OCI-LY1 (cell line): ENCODE results near the gene CCDC102A.
"Not testable (repeated sequence)": the region's sequence is repeated elsewhere in the genome, so short reads cannot be mapped to it uniquely, and the experiment has no call there.

Experiments
- EZH2 ChIP-seq: fragments of 200-600 bp; sonication (generic), shearing (Covaris generic); IDR thresholded peaks from 2 replicates; pipeline ENCODE4 v1.8.0; 2017; ENCODE audit warnings: borderline replicate concordance, mixed run types, mild to moderate bottlenecking, antibody characterized with exemption, low read length, moderate library complexity, mixed read lengths
- TF ChIP-seq, protein P1 (sequence below): fragments of 200-600 bp; sonication (generic), shearing (Covaris generic); IDR thresholded peaks from 2 replicates; pipeline ENCODE4 v1.5.1; 2017; ENCODE audit warnings: mild to moderate bottlenecking, antibody characterized with exemption, low read length, moderate library complexity, mixed read lengths

DNA sequence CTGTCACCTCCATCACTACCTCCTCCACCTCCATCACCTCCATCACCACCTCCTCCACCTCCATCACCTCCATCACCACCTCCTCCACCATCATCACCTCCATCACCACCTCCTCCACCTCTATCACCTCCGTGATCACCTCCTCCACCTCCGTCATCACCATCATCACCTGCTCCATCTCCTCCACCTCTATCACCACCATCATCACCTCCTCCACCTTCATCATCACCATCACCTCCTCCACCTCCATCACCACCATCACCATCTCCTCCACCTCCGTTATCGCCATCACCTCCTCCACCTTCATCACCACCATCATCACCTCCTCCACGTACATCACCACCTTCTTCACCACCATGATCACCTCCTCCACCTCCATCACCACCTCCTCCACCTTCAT lies 32.4 kb upstream of the CCDC102A start:
- not testable (repeated sequence) for TF ChIP-seq EZH2
- TF ChIP-seq, protein P1, sequence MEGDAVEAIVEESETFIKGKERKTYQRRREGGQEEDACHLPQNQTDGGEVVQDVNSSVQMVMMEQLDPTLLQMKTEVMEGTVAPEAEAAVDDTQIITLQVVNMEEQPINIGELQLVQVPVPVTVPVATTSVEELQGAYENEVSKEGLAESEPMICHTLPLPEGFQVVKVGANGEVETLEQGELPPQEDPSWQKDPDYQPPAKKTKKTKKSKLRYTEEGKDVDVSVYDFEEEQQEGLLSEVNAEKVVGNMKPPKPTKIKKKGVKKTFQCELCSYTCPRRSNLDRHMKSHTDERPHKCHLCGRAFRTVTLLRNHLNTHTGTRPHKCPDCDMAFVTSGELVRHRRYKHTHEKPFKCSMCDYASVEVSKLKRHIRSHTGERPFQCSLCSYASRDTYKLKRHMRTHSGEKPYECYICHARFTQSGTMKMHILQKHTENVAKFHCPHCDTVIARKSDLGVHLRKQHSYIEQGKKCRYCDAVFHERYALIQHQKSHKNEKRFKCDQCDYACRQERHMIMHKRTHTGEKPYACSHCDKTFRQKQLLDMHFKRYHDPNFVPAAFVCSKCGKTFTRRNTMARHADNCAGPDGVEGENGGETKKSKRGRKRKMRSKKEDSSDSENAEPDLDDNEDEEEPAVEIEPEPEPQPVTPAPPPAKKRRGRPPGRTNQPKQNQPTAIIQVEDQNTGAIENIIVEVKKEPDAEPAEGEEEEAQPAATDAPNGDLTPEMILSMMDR, result not testable (repeated sequence)
